ENCODE results near the gene SLIT1.

- TF ChIP-seq CTCF (IDR thresholded peaks at IDR 0.05; ENCODE audit: poor library complexity, severe bottlenecking) (no peak), EZH2 (IDR thresholded peaks at IDR 0.05; ENCODE audit: borderline replicate concordance, insufficient read depth, low read length, poor library complexity, severe bottlenecking) (no peak), EP300 (conservative IDR thresholded peaks at IDR 0.05; ENCODE audit: poor library complexity, severe bottlenecking) (no peak), RAD21 (conservative IDR thresholded peaks at IDR 0.05) (no peak), MXI1 (conservative IDR thresholded peaks at IDR 0.05; ENCODE audit: poor library complexity, severe bottlenecking) (no peak), TAF1 (IDR thresholded peaks at IDR 0.05; ENCODE audit: low read depth) (no peak), SMC3 (conservative IDR thresholded peaks at IDR 0.05; ENCODE audit: poor library complexity) (no peak)
Observed at GRCh38 chr10:97169063-97169462, 16.7 kb downstream of the SLIT1 start.

Measured in neural cell (in vitro differentiated cells).